Liver (tissue), 9 donors: ENCODE results near the gene FMO2. TPM values are rescaled to one million over a fixed set of nuclear protein-coding genes. Genes with fewer than 3 reads are reported as not detected.

Source experiments
- DNase-seq: peaks from one replicate; pipeline ENCODE4 v3.0.0-alpha.2; 2017; ENCODE audit warnings: low spot score
- H3K27ac ChIP-seq, 2 donors: one replicate each; pipeline ENCODE4 v1.7.0; 2013; ENCODE audit warnings: inconsistent platforms in 2 of 2, low read length in 2 of 2, control low read depth in 1 of 2, low read depth in 1 of 2, mild to moderate bottlenecking in 1 of 2
- H3K27me3 ChIP-seq, 4 donors: one replicate each; pipeline versions ENCODE4 v1.6.1 to v1.7.0; 2013; ENCODE audit warnings: low read length in 3 of 4, inconsistent platforms in 1 of 4, mild to moderate bottlenecking in 1 of 4, moderate library complexity in 1 of 4; ENCODE audit not compliant: control insufficient read depth in 4 of 4, insufficient read depth in 4 of 4
- H3K36me3 ChIP-seq, 4 donors: one replicate each; pipeline versions ENCODE4 v1.6.1 to v1.7.0; 2013; ENCODE audit warnings: low read length in 3 of 4, mild to moderate bottlenecking in 3 of 4, low read depth in 1 of 4, moderate library complexity in 1 of 4; ENCODE audit not compliant: control insufficient read depth in 4 of 4, insufficient read depth in 3 of 4
- H3K4me1 ChIP-seq, 4 donors: one replicate each; pipeline versions ENCODE4 v1.6.1 to v1.7.0; 2013; ENCODE audit warnings: low read length in 3 of 4, mild to moderate bottlenecking in 3 of 4, moderate library complexity in 1 of 4; ENCODE audit not compliant: control insufficient read depth in 4 of 4, insufficient read depth in 4 of 4
- H3K4me3 ChIP-seq, 3 donors: one replicate each; pipeline versions ENCODE4 v1.6.1 to v1.7.0; 2013; ENCODE audit warnings: low read length in 3 of 3, control low read depth in 1 of 3, low read depth in 1 of 3, mild to moderate bottlenecking in 1 of 3
- H3K9ac ChIP-seq, 2 donors: one replicate each; pipeline ENCODE4 v1.7.0; 2013; ENCODE audit warnings: low read length in 2 of 2, mild to moderate bottlenecking in 2 of 2, moderate library complexity in 2 of 2, control low read depth in 1 of 2, low read depth in 1 of 2
- H3K9me3 ChIP-seq, 4 donors: one replicate each; pipeline versions ENCODE4 v1.6.1 to v1.7.0; 2013; ENCODE audit warnings: low read length in 3 of 4; ENCODE audit not compliant: control insufficient read depth in 4 of 4
- ATF3 ChIP-seq: IDR thresholded peaks from 2 replicates; pipeline ENCODE4 v1.6.1; 2016; ENCODE audit warnings: antibody characterized with exemption
- CTCF ChIP-seq: fragments of 150-350 bp; IDR thresholded peaks from 2 replicates; pipeline ENCODE4 v1.5.1; 2017; ENCODE audit warnings: improper control_type of control experiment, low read depth, low read length; ENCODE audit not compliant: missing input control
- EGR1 ChIP-seq, 2 donors: IDR thresholded peaks; 2 replicates each; pipeline ENCODE4 v1.6.1; 2016 to 2018; ENCODE audit warnings: antibody characterized with exemption in 2 of 2, low read depth in 2 of 2
- FOXA1 ChIP-seq: IDR thresholded peaks from 2 replicates; pipeline ENCODE4 v1.6.1; 2016; ENCODE audit warnings: antibody characterized with exemption
- FOXA2 ChIP-seq: IDR thresholded peaks from 2 replicates; pipeline ENCODE4 v1.6.1; 2016; ENCODE audit warnings: antibody characterized with exemption
- GABPA ChIP-seq, 2 donors: IDR thresholded peaks in 1 of 2; conservative IDR thresholded peaks in 1 of 2; 2 replicates each; pipeline ENCODE4 v1.6.1; 2016; ENCODE audit warnings: antibody characterized with exemption in 2 of 2, mild to moderate bottlenecking in 1 of 2, moderate library complexity in 1 of 2
- HNF4A ChIP-seq, 2 donors: conservative IDR thresholded peaks; 2 replicates each; pipeline ENCODE4 v1.6.1; 2016; ENCODE audit warnings: antibody characterized with exemption in 2 of 2, mild to moderate bottlenecking in 2 of 2
- HNF4G ChIP-seq: IDR thresholded peaks from 2 replicates; pipeline ENCODE4 v1.6.1; 2016; ENCODE audit warnings: antibody characterized with exemption
- JUND ChIP-seq, 2 donors: IDR thresholded peaks; 2 replicates each; pipeline ENCODE4 v1.6.1; 2016; ENCODE audit warnings: antibody characterized with exemption in 2 of 2
- MAX ChIP-seq: IDR thresholded peaks from 2 replicates; pipeline ENCODE4 v1.6.1; 2016; ENCODE audit warnings: antibody characterized with exemption
- NR2F2 ChIP-seq: IDR thresholded peaks from 2 replicates; pipeline ENCODE4 v1.6.1; 2016; ENCODE audit warnings: antibody characterized with exemption
- RAD21 ChIP-seq, 2 donors: IDR thresholded peaks; 2 replicates each; pipeline ENCODE4 v1.6.1; 2016; ENCODE audit warnings: antibody characterized with exemption in 2 of 2, mild to moderate bottlenecking in 2 of 2
- REST ChIP-seq: IDR thresholded peaks from 2 replicates; pipeline ENCODE4 v1.6.1; 2016; ENCODE audit warnings: antibody characterized with exemption, mild to moderate bottlenecking
- RXRA ChIP-seq, 2 donors: IDR thresholded peaks; 2 replicates each; pipeline ENCODE4 v1.6.1; 2017 to 2018; ENCODE audit warnings: antibody characterized with exemption in 2 of 2, mild to moderate bottlenecking in 1 of 2
- SP1 ChIP-seq: IDR thresholded peaks from 2 replicates; pipeline ENCODE4 v1.6.1; 2018; ENCODE audit warnings: antibody characterized with exemption, mild to moderate bottlenecking
- TAF1 ChIP-seq: conservative IDR thresholded peaks from 2 replicates; pipeline ENCODE4 v1.6.1; 2016; ENCODE audit warnings: antibody characterized with exemption, mild to moderate bottlenecking
- YY1 ChIP-seq: IDR thresholded peaks from 2 replicates; pipeline ENCODE4 v1.6.1; 2016; ENCODE audit warnings: antibody characterized with exemption, mild to moderate bottlenecking
- WGBS: extraction: QIAGEN DNeasy Blood & Tissue Kit; methylation state at CpG from one replicate; pipeline ENCODE4 v1.1.7; 2013; 5-methylcytosine and 5-hydroxymethylcytosine counted together
- polyA plus RNA-seq, 2 donors: library from polyadenylated mRNA; stranded (reverse) in 1 of 2; unstranded in 1 of 2; fragments of 200-250 nt in 1 of 2; fragments of >200 nt in 1 of 2; fragmentation: Nextera tagmentation in 1 of 2; extraction: Ambion mirVana in 1 of 2; gene quantifications; one replicate each; pipeline versions ENCODE4 v1.2.1 to v1.2.3, GENCODE V29; 2013 to 2015
- total RNA-seq, 2 donors: library from RNA; depleted of rRNA; stranded (reverse); fragments of >200 nt; gene quantifications; one replicate each; pipeline ENCODE4 v1.2.3, GENCODE V29; 2014
- donor health status: healthy.
- donor health status: healthy.
- donor health status: healthy.
- donor health status: healthy.
- donor health status: healthy.

FMO2 gene
- total and polyA plus RNA-seq, 4 donors: 0.14 to 1.6 (median 1.1) TPM

GRCh38 chr1:171218661-171219060 lies 33.6 kb downstream of the FMO2 start:
- no peaks in the 10 kb centered on the region for H3K4me1 ChIP-seq
- no peaks in the 10 kb centered on the region for H3K9me3 ChIP-seq
- 44% methylated on average over 1 of the region's 1 CpG for WGBS
- DNase-seq: no peak
- H3K4me3 ChIP-seq: no peak overlapping the region
- TF ChIP-seq NR2F2: no peak
- TF ChIP-seq SP1: no peak
- no peak for TF ChIP-seq EGR1 (IDR thresholded peaks at IDR 0.05; ENCODE audit: low read depth in 2 of 2)
- no peak for TF ChIP-seq JUND (IDR thresholded peaks at IDR 0.05)
- TF ChIP-seq FOXA1: no peak
- no peak for TF ChIP-seq YY1
- TF ChIP-seq TAF1: no peak
- TF ChIP-seq HNF4A (conservative IDR thresholded peaks at IDR 0.05): no peak
- TF ChIP-seq GABPA (IDR thresholded peaks at IDR 0.05 in 1 of 2, conservative IDR thresholded peaks at IDR 0.05 in 1 of 2): no peak
- TF ChIP-seq FOXA2: no peak
- TF ChIP-seq ATF3: no peak
- TF ChIP-seq REST: no peak
- no peak for TF ChIP-seq RXRA (IDR thresholded peaks at IDR 0.05)
- no peaks in the 10 kb centered on the region for H3K36me3 ChIP-seq
- H3K9ac ChIP-seq: no peak overlapping the region
- H3K27ac ChIP-seq: no peak overlapping the region
- H3K27me3 ChIP-seq: no peaks in the 10 kb centered on the region

GRCh38 chr1:171219346-171220080 lies 34.4 kb downstream of the FMO2 start:
- no peak for TF ChIP-seq SP1
- H3K36me3 ChIP-seq: no peaks in the 10 kb centered on the region
- H3K9ac ChIP-seq: no peak overlapping the region
- 87% methylated on average over 2 of the region's 2 CpGs for WGBS
- H3K4me1 ChIP-seq: no peaks in the 10 kb centered on the region
- no peak overlapping the region for H3K4me3 ChIP-seq
- H3K9me3 ChIP-seq: no peaks in the 10 kb centered on the region
- DNase-seq: no peak
- H3K27me3 ChIP-seq: no peaks in the 10 kb centered on the region
- no peak overlapping the region for H3K27ac ChIP-seq

GRCh38 chr1:171220081-171220420 lies 35.0 kb downstream of the FMO2 start:
- DNase-seq: no peak
- Histone ChIP-seq H3K4me3 (no peak overlapping the region), H3K36me3 (no peaks in the 10 kb centered on the region), H3K4me1 (no peaks in the 10 kb centered on the region), H3K9ac (no peak overlapping the region), H3K9me3 (no peaks in the 10 kb centered on the region), H3K27me3 (no peaks in the 10 kb centered on the region), H3K27ac (no peak overlapping the region)
- no peak for TF ChIP-seq RAD21 (IDR thresholded peaks at IDR 0.05)
- TF ChIP-seq SP1: no peak
- TF ChIP-seq HNF4G: no peak
- TF ChIP-seq JUND (IDR thresholded peaks at IDR 0.05): no peak
- no peak for TF ChIP-seq ATF3
- TF ChIP-seq TAF1: no peak
- no peak for TF ChIP-seq CTCF
- no peak for TF ChIP-seq FOXA1
- TF ChIP-seq EGR1 (IDR thresholded peaks at IDR 0.05; ENCODE audit: low read depth in 2 of 2): no peak
- no peak for TF ChIP-seq FOXA2
- TF ChIP-seq HNF4A (conservative IDR thresholded peaks at IDR 0.05): no peak
- TF ChIP-seq REST: no peak
- TF ChIP-seq MAX: no peak
- 76% methylated on average over 2 of the region's 2 CpGs for WGBS
